Measurements from ENCODE around the gene SNORC.

Gene SNORC

GRCh38 chr2:232888099-232888836, 18.2 kb downstream of the SNORC start:
- Histone ChIP-seq H3K27me3 (ENCODE audit: insufficient read depth, low read length) (no peaks in the 10 kb centered on the region; the same call in 1 of the 2 replicates), H3K4me2 (ENCODE audit: low read length) (no peak overlapping the region), H3K27ac (ENCODE audit: low read depth, low read length, poor library complexity, severe bottlenecking) (no peak overlapping the region), H3K9me2 (ENCODE audit: low read depth, low read length) (no peaks in the 10 kb centered on the region), H3K4me3 (ENCODE audit: low read depth, low read length, poor library complexity, severe bottlenecking) (no peak overlapping the region), H2AFZ (ENCODE audit: low read length) (no peak overlapping the region), H3K4me1 (ENCODE audit: insufficient read depth, low read length, severe bottlenecking) (no peaks in the 10 kb centered on the region), H3F3A (ENCODE audit: insufficient read depth, low read length) (no peaks in the 10 kb centered on the region), H3K9me3 (ENCODE audit: low read length) (no peaks in the 10 kb centered on the region), H3K9ac (ENCODE audit: low read length) (no peak overlapping the region), H3K79me2 (ENCODE audit: insufficient read depth, low read length) (no peaks in the 10 kb centered on the region), H4K20me1 (ENCODE audit: insufficient read depth, low read length) (no peaks in the 10 kb centered on the region), H3K36me3 (ENCODE audit: insufficient read depth, low read length) (no peaks in the 10 kb centered on the region)
- TF ChIP-seq EZH2 (IDR thresholded peaks at IDR 0.05; ENCODE audit: borderline replicate concordance, low read length) (no peak), CTCF (IDR thresholded peaks at IDR 0.05; ENCODE audit: low read length) (no peak)

- H3K79me2 ChIP-seq (ENCODE audit: insufficient read depth, low read length), result no peaks in the 10 kb centered on the region
- H3K9me3 ChIP-seq (ENCODE audit: low read length), result no peaks in the 10 kb centered on the region
- no peak overlapping the region for H2AFZ ChIP-seq (ENCODE audit: low read length)
- H3K9ac ChIP-seq (ENCODE audit: low read length), result no peak overlapping the region
- H3K9me2 ChIP-seq (ENCODE audit: low read depth, low read length), result no peaks in the 10 kb centered on the region
- H3F3A ChIP-seq (ENCODE audit: insufficient read depth, low read length), result no peaks in the 10 kb centered on the region
- H3K36me3 ChIP-seq (ENCODE audit: insufficient read depth, low read length), result no peaks in the 10 kb centered on the region
- H3K4me1 ChIP-seq (ENCODE audit: insufficient read depth, low read length, severe bottlenecking), result no peaks in the 10 kb centered on the region
- no peaks in the 10 kb centered on the region; the same call in 1 of the 2 replicates for H3K27me3 ChIP-seq (ENCODE audit: insufficient read depth, low read length)
- no peak overlapping the region for H3K4me3 ChIP-seq (ENCODE audit: low read depth, low read length, poor library complexity, severe bottlenecking)
- H3K27ac ChIP-seq (ENCODE audit: low read depth, low read length, poor library complexity, severe bottlenecking), result no peak overlapping the region
- no peak overlapping the region for H3K4me2 ChIP-seq (ENCODE audit: low read length)
- H4K20me1 ChIP-seq (ENCODE audit: insufficient read depth, low read length), result no peaks in the 10 kb centered on the region
- TF ChIP-seq CTCF (IDR thresholded peaks at IDR 0.05; ENCODE audit: low read length) (no peak), EZH2 (IDR thresholded peaks at IDR 0.05; ENCODE audit: borderline replicate concordance, low read length) (no peak)
These were observed 18.9 kb downstream of the SNORC start for GRCh38 chr2:232888839-232889529.

- H3K27ac ChIP-seq (ENCODE audit: low read depth, low read length, poor library complexity, severe bottlenecking), result no peak overlapping the region
- H3K9me3 ChIP-seq (ENCODE audit: low read length), result no peaks in the 10 kb centered on the region
- H3K9ac ChIP-seq (ENCODE audit: low read length), result no peak overlapping the region
These were observed 19.9 kb downstream of the SNORC start for GRCh38 chr2:232889876-232890401.

More at GRCh38 chr2:232889876-232890401, 19.9 kb downstream of the SNORC start:
- TF ChIP-seq EZH2 (IDR thresholded peaks at IDR 0.05; ENCODE audit: borderline replicate concordance, low read length), result no peak
- TF ChIP-seq CTCF (IDR thresholded peaks at IDR 0.05; ENCODE audit: low read length), result no peak
- no peaks in the 10 kb centered on the region for H3K9me2 ChIP-seq (ENCODE audit: low read depth, low read length)
- no peaks in the 10 kb centered on the region for H3F3A ChIP-seq (ENCODE audit: insufficient read depth, low read length)
- H3K4me3 ChIP-seq (ENCODE audit: low read depth, low read length, poor library complexity, severe bottlenecking), result no peak overlapping the region
- no peaks in the 10 kb centered on the region; the same call in 1 of the 2 replicates for H3K27me3 ChIP-seq (ENCODE audit: insufficient read depth, low read length)
- H4K20me1 ChIP-seq (ENCODE audit: insufficient read depth, low read length), result no peaks in the 10 kb centered on the region
- no peak overlapping the region for H3K4me2 ChIP-seq (ENCODE audit: low read length)
- no peaks in the 10 kb centered on the region for H3K79me2 ChIP-seq (ENCODE audit: insufficient read depth, low read length)
- no peaks in the 10 kb centered on the region for H3K36me3 ChIP-seq (ENCODE audit: insufficient read depth, low read length)
- no peaks in the 10 kb centered on the region for H3K4me1 ChIP-seq (ENCODE audit: insufficient read depth, low read length, severe bottlenecking)
- no peak overlapping the region for H2AFZ ChIP-seq (ENCODE audit: low read length)
